HepG2 (cell line): ENCODE results near the gene SNX15. TPM values are rescaled to one million over a fixed set of nuclear protein-coding genes. Genes with fewer than 3 reads are reported as not detected.

Experiments
- AGO2 ChIP-seq: fragments of 200-400 bp; formaldehyde crosslinking; optimal IDR thresholded peaks from 2 replicates; pipeline ENCODE3; 2017; ENCODE audit warnings: mild to moderate bottlenecking, low read depth, low read length, moderate library complexity
- ATF4 ChIP-seq, 2 experiments: fragments of 450-650 bp in 1 of 2; sonication (generic) in 1 of 2; formaldehyde crosslinking; IDR thresholded peaks; 2 replicates each; pipeline versions ENCODE4 v1.5.0 to v1.8.0; 2020 to 2022; ENCODE audit warnings: mild to moderate bottlenecking in 1 of 2, missing genetic modification reagents in 1 of 2
- GMEB2 ChIP-seq: IDR thresholded peaks from 2 replicates; pipeline ENCODE4 v1.6.1; 2016; ENCODE audit warnings: missing biosample characterization, missing genetic modification reagents, low read depth
- HMG20A ChIP-seq: IDR thresholded peaks from 2 replicates; pipeline ENCODE4 v1.6.1; 2016; ENCODE audit warnings: borderline replicate concordance
- KDM5B ChIP-seq: sonication (generic); formaldehyde crosslinking; IDR thresholded peaks from 2 replicates; pipeline ENCODE4 v1.4.0; 2020; ENCODE audit warnings: missing genetic modification reagents, mild to moderate bottlenecking, borderline replicate concordance
- KLF13 ChIP-seq: sonication (generic); formaldehyde crosslinking; IDR thresholded peaks from 2 replicates; pipeline ENCODE4 v1.4.0; 2020; ENCODE audit warnings: mild to moderate bottlenecking, missing genetic modification reagents
- MNT ChIP-seq: fragments of 450-650 bp; IDR thresholded peaks from 2 replicates; pipeline ENCODE4 v1.6.1; 2016
- NCOA2 ChIP-seq: sonication (generic); formaldehyde crosslinking; IDR thresholded peaks from 2 replicates; pipeline ENCODE4 v1.8.0; 2022; ENCODE audit warnings: inconsistent platforms
- XRCC5 ChIP-seq: fragments of 200-400 bp; formaldehyde crosslinking; optimal IDR thresholded peaks from 2 replicates; pipeline ENCODE3; 2017; ENCODE audit warnings: mild to moderate bottlenecking, low read length
- ZBTB4 ChIP-seq: sonication (generic); formaldehyde crosslinking; IDR thresholded peaks from 2 replicates; pipeline ENCODE4 v1.4.0; 2020; ENCODE audit warnings: missing genetic modification reagents, mild to moderate bottlenecking, borderline replicate concordance
- ZBTB7A ChIP-seq: sonication (generic); formaldehyde crosslinking; IDR thresholded peaks from 2 replicates; pipeline ENCODE4 v1.8.0; 2022; ENCODE audit warnings: mild to moderate bottlenecking, missing genetic modification reagents
- ZFP37 ChIP-seq: sonication (generic); formaldehyde crosslinking; IDR thresholded peaks from 2 replicates; pipeline ENCODE4 v1.4.0; 2020; ENCODE audit warnings: missing genetic modification reagents, borderline replicate concordance
- ZNF282 ChIP-seq: fragments of 450-650 bp; IDR thresholded peaks from 2 replicates; pipeline ENCODE4 v1.6.1; 2018; ENCODE audit not compliant: partially characterized antibody
- ZNF484 ChIP-seq: sonication (generic); formaldehyde crosslinking; IDR thresholded peaks from 2 replicates; pipeline ENCODE4 v1.5.1; 2020; ENCODE audit warnings: mild to moderate bottlenecking, low read depth, missing genetic modification reagents, borderline replicate concordance
- ZNF609 ChIP-seq: sonication (generic); formaldehyde crosslinking; IDR thresholded peaks from 2 replicates; pipeline ENCODE4 v1.4.0; 2020; ENCODE audit warnings: mild to moderate bottlenecking, missing genetic modification reagents, borderline replicate concordance
- ZNF652 ChIP-seq: IDR thresholded peaks from 2 replicates; pipeline ENCODE4 v1.6.1; 2016; ENCODE audit warnings: low read depth, borderline replicate concordance
- ZNF703 ChIP-seq: sonication (generic); formaldehyde crosslinking; IDR thresholded peaks from 2 replicates; pipeline ENCODE4 v1.5.1; 2020; ENCODE audit warnings: missing genetic modification reagents, mild to moderate bottlenecking, moderate library complexity, borderline replicate concordance
- ZNF713 ChIP-seq: sonication (generic); formaldehyde crosslinking; IDR thresholded peaks from 2 replicates; pipeline ENCODE4 v1.4.0; 2020; ENCODE audit warnings: mild to moderate bottlenecking, missing genetic modification reagents
- polyA plus RNA-seq, 8 experiments: library from polyadenylated mRNA; depleted of rRNA in 3 of 8; stranded (reverse) in 7 of 8; unstranded in 1 of 8; fragments of >200 nt; fragmentation: Illumina TruSeq in 4 of 8; extraction: Trizol in 4 of 8; gene quantifications; 2 replicates each; pipeline versions ENCODE4 v1.2.1 to v1.2.3, GENCODE V29; 2011 to 2016; ENCODE audit warnings: low read depth in 4 of 8, missing spikeins in 1 of 8, mixed read lengths in 1 of 8; ENCODE audit not compliant: insufficient read depth in 1 of 8
- total RNA-seq, 5 experiments: library from RNA; depleted of rRNA; stranded (reverse); fragments of >200 nt; fragmentation: Illumina TruSeq; extraction: Trizol; gene quantifications; 2 replicates each; pipeline ENCODE4 v1.2.3, GENCODE V29; 2016; ENCODE audit warnings: low read depth in 1 of 5

SNX15 gene
- total and polyA plus RNA-seq, 2 of the 13 experiments (the other 11 are each of a cell fraction or from before 2014, with no cell fraction given) = 19.1 to 22.6 TPM

- TF ChIP-seq ZNF282 (no peak), ZBTB4 (CRISPR knock-in tag) (no peak), ZNF703 (no peak), ZNF652 (peak; percentile 93), MNT (no peak), ATF4 (CRISPR knock-in tag; IDR thresholded peaks at IDR 0.05) (no peak), XRCC5 (no peak), HMG20A (no peak), ZNF484 (no peak), KDM5B (no peak), AGO2 (no peak), GMEB2 (CRISPR knock-in tag) (no peak), ZNF609 (no peak), KLF13 (CRISPR knock-in tag) (no peak), ZFP37 (no peak), ZBTB7A (CRISPR knock-in tag) (no peak; the same call in 1 of the 2 replicates), NCOA2 (CRISPR knock-in tag) (peak; percentile 35; the same call in 1 of the 2 replicates), ZNF713 (CRISPR knock-in tag) (no peak)
These were observed 7.4 kb upstream of the SNX15 start (continued) for GRCh38 chr11:65019824-65020223.
